Breast epithelium (tissue), 3 donors: ENCODE results near the gene FTO.

Experiments used
- CTCF ChIP-seq, 3 donors: fragments of 450-650 bp; IDR thresholded peaks; one replicate each; pipeline ENCODE4 v1.5.1; 2016 to 2017; ENCODE audit warnings: antibody characterized with exemption in 3 of 3, mild to moderate bottlenecking in 3 of 3, moderate library complexity in 3 of 3
- POLR2A ChIP-seq: fragments of 450-650 bp; IDR thresholded peaks from one replicate; pipeline ENCODE4 v1.6.1; 2016; ENCODE audit warnings: antibody characterized with exemption, mild to moderate bottlenecking, moderate library complexity
- POLR2AphosphoS5 ChIP-seq, 3 donors: sonication (generic); formaldehyde crosslinking; IDR thresholded peaks; one replicate each; pipeline ENCODE4 v1.6.1; 2017; ENCODE audit warnings: antibody characterized with exemption in 3 of 3

GRCh38 chr16:54135361-54136275 is 431.7 kb downstream of the FTO start:
- TF ChIP-seq CTCF (IDR thresholded peaks at IDR 0.05) (no peak), POLR2A (no peak), POLR2AphosphoS5 (IDR thresholded peaks at IDR 0.05) (no peak)
